ENCODE measurements around the gene COX19. TPM values are rescaled to one million over a fixed set of nuclear protein-coding genes. Genes with fewer than 3 reads are reported as not detected.

The COX19 gene
- total RNA-seq, 4 donors from 2014 or later = 15.9 to 41.3 (median 24.7) TPM

DNA sequence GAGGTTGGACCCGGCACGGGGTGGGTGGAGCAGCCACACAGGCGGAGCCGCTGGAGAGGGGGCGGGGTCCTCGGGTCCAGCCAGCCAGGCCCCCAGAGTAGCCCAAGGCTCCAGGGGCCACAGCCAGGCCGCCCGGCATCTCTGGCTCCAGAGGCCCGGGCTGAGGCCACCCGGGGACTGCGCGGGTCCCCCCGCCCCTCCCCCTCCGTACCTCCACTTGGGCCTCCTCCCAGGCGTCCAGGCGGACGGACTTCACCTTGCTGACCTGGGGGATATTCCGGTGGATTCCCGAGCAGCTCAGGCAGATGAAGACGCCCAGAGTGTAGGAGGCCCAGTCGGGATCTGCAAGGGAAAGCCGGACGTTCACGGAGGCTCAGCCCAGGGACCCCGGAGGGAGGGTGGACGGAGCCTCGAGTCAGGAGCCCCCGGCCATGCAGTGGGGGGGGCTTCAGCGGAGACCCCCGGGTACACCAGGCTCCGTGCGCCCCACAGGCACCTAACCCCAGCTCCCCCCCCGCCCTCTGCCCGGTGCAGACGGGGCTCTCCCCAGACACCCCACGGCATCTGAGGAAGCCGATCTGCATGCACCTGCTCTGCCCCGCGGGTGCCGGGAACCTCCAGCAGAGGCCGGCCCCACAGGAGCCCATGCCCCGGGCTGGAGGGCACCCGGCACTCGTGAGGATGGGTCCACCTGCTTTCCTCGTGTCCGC, 40.0 kb downstream of the COX19 start:
- H3K36me3 ChIP-seq = peaks cover 0 to 13% (median 0%) of the 10 kb centered on the region in 3 donors
- no peak overlapping the region for H3K27ac ChIP-seq
- H3K4me3 ChIP-seq = no peak overlapping the region
- no peaks in the 10 kb centered on the region for H3K4me1 ChIP-seq
- H3K9me3 ChIP-seq = no peaks in the 10 kb centered on the region
- TF ChIP-seq POLR2A (IDR thresholded peaks at IDR 0.05) = no peak
- TF ChIP-seq, protein P1, sequence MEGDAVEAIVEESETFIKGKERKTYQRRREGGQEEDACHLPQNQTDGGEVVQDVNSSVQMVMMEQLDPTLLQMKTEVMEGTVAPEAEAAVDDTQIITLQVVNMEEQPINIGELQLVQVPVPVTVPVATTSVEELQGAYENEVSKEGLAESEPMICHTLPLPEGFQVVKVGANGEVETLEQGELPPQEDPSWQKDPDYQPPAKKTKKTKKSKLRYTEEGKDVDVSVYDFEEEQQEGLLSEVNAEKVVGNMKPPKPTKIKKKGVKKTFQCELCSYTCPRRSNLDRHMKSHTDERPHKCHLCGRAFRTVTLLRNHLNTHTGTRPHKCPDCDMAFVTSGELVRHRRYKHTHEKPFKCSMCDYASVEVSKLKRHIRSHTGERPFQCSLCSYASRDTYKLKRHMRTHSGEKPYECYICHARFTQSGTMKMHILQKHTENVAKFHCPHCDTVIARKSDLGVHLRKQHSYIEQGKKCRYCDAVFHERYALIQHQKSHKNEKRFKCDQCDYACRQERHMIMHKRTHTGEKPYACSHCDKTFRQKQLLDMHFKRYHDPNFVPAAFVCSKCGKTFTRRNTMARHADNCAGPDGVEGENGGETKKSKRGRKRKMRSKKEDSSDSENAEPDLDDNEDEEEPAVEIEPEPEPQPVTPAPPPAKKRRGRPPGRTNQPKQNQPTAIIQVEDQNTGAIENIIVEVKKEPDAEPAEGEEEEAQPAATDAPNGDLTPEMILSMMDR (IDR thresholded peaks at IDR 0.05) = no peak
- DNase-seq = peak in 1 of 3 donors; percentile 43
- no peaks in the 10 kb centered on the region for H3K27me3 ChIP-seq

DNA sequence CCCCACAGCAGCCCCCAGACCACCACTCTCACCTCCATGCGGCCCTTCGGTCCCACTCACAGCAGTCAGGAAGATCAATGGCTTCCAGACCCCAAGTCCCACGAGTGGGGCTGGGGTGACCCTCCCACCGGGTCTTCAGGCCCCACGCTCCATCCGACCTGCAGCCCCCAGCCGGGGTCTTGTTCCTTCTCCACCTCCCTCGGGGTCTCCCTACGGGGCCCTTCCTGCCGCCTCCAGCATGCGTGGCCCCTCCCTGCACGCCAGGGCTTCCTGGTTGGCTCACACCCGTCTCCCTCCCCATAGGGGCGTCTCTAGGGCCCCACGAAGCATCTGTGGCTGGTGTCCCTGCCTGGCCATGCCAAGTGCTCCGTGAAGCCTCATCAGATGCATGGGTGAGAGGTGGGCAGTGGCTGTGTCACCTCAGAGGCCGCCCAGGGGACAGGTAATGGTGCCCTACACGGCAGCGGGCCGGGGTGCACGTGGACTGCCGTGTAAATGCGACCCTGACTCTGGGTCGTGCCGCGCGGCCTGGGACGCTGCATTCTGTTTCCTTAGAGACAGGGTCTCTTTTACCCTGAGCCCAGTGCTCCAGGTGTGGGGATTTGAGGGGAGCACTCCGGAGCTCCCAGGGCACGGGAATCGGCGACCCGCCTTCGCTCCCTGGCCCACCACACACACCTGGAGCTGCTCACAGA, 40.7 kb downstream of the COX19 start:
- Histone ChIP-seq H3K27ac (no peak overlapping the region), H3K27me3 (no peaks in the 10 kb centered on the region), H3K36me3 (peaks cover 0 to 13% (median 0%) of the 10 kb centered on the region in 3 donors), H3K4me1 (peaks cover 0 to under 1% (median 0%) of the 10 kb centered on the region in 4 donors), H3K4me3 (no peak overlapping the region), H3K9me3 (no peaks in the 10 kb centered on the region)
- TF ChIP-seq, protein P1 (IDR thresholded peaks at IDR 0.05) = no peak
- TF ChIP-seq POLR2A (IDR thresholded peaks at IDR 0.05) = no peak
- DNase-seq = peak in 1 of 3 donors; percentile 38

- H3K4me3 ChIP-seq = no peak overlapping the region
Measured at GRCh38 chr7:932651-932975, 42.7 kb downstream of the COX19 start.

DNA sequence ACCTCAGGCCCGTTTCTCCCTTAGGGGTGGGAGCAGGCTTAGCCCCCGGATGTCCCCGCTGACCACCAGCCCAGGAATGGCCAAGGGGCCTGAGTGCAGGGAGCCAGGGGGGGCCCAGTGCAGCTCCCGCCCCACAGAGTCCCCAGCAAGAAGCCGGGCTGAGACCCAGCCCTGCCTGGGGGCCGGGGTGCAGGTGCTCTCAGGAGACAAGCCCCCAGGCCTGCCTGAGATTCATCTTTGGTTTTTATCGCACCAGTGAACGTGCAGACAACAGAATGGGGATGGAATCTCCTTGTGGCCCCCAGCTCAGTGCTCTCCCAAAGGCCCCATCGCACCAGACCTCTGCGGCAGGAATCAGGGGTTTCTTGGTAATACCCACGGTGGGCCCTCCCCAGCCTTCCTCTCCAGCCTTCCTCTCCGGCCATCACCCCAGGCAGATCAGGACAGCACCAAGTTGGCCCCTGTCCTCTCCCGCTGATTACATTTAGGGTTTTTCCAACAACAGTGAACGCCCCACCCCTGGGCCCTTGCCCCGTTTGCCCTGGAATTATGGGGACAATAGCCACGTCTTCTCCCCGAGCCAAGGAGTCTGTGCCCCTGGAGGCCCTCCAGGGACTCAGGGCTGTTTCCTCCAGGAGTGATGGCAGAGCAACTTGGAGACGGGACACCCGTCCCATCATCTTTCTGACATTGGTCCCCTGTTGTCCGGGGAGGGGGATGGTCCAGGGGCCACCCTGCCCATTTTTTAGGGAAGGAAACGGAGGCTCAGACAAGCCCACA, 43.3 kb downstream of the COX19 start:
- peaks cover 0 to 15% (median 2%) of the 10 kb centered on the region in 4 donors for H3K4me1 ChIP-seq
- peaks cover 0 to 5% (median 0%) of the 10 kb centered on the region in 3 donors for H3K36me3 ChIP-seq
- H3K4me3 ChIP-seq = no peak overlapping the region
- no peaks in the 10 kb centered on the region for H3K27me3 ChIP-seq
- peak in 2 of 3 donors; percentile 36 to 39 for DNase-seq
- H3K9me3 ChIP-seq = no peaks in the 10 kb centered on the region
- no peak for TF ChIP-seq POLR2A (IDR thresholded peaks at IDR 0.05)
- TF ChIP-seq, protein P1 (IDR thresholded peaks at IDR 0.05) = no peak
- no peak overlapping the region for H3K27ac ChIP-seq

More at GRCh38 chr7:932651-932975, 42.7 kb downstream of the COX19 start:
- Histone ChIP-seq H3K27me3 (no peaks in the 10 kb centered on the region), H3K36me3 (peaks cover 0 to 5% (median 0%) of the 10 kb centered on the region in 3 donors), H3K27ac (no peak overlapping the region), H3K9me3 (no peaks in the 10 kb centered on the region), H3K4me1 (peaks cover 0 to 9% (median 0%) of the 10 kb centered on the region in 4 donors)
- TF ChIP-seq, protein P1 (IDR thresholded peaks at IDR 0.05) = no peak
- no peak for TF ChIP-seq POLR2A (IDR thresholded peaks at IDR 0.05)
- peak in 2 of 3 donors; percentile 33 to 38 for DNase-seq

DNA sequence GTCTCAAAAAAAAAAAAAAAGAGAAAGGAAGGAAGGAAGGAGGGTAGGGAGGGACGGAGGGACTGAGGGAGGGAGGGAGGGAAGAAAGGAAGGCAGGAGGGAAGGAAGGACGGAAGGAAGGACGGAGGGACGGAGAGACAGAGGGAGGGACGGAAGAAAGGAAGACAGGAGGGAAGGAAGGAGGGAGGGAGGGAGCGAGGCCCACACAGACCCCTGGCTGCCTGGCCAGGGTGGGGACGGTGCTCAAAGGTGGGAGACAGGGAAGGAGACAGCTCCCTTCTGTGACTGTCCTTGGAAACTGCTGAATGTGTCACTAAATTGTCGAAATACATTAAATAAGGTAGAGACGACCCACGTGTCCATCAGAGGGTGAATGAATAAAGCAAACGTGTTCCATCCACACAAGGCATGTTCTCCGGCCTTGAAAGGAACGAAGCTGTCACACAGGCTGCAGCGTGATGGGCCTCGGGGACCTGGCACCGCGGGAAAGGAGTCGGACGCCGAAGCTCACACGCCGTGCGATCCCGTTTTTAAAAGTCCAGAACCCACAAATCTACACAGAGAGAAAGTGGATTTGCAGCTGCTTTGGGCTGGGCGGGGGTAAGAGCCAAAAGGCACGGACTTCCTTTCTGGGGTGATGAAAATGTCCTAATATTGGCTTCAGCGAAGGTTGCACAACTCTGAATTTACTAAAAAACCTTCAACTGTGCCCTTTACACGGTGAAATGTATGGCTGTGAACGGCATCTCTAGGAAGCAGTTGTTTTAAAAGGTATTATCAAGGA, 44.2 kb downstream of the COX19 start:
- no peaks in the 10 kb centered on the region for H3K9me3 ChIP-seq
- no peak overlapping the region for H3K27ac ChIP-seq
- H3K36me3 ChIP-seq = peaks cover 0 to 5% (median 0%) of the 10 kb centered on the region in 3 donors
- TF ChIP-seq POLR2A (IDR thresholded peaks at IDR 0.05) = no peak
- TF ChIP-seq, protein P1 (IDR thresholded peaks at IDR 0.05) = no peak
- peaks cover 0 to 21% (median 5%) of the 10 kb centered on the region in 4 donors for H3K4me1 ChIP-seq
- H3K27me3 ChIP-seq = no peaks in the 10 kb centered on the region
- H3K4me3 ChIP-seq = no peak overlapping the region
- peak in 2 of 3 donors; percentile 30 to 44 for DNase-seq
